HEK293 (cell line): ENCODE data around the gene BACH1.

Source experiments
- CTCF ChIP-seq: fragments of 450-650 bp; formaldehyde crosslinking; IDR thresholded peaks from 2 replicates; pipeline ENCODE4 v1.5.1; 2016; ENCODE audit warnings: missing biosample characterization, missing genetic modification characterization
- MEIS1 ChIP-seq: sonication (generic); formaldehyde crosslinking; IDR thresholded peaks from 2 replicates; pipeline ENCODE4 v1.8.1; 2022; ENCODE audit warnings: missing genetic modification reagents, mild to moderate bottlenecking, borderline replicate concordance
- ZNF274 ChIP-seq, 2 experiments: fragments of 200-500 bp in 1 of 2; fragments of 450-650 bp in 1 of 2; sonication (Bioruptor generic) in 1 of 2; formaldehyde crosslinking in 1 of 2; IDR thresholded peaks; 2 replicates each; pipeline versions ENCODE4 v1.5.1 to v1.6.1; 2014 to 2016; ENCODE audit warnings: borderline replicate concordance in 1 of 2, inconsistent platforms in 1 of 2, low read length in 1 of 2, missing biosample characterization in 1 of 2, missing genetic modification characterization in 1 of 2
- ZNF416 ChIP-seq: fragments of 450-650 bp; formaldehyde crosslinking; IDR thresholded peaks from 2 replicates; pipeline ENCODE4 v1.5.1; 2016; ENCODE audit warnings: missing biosample characterization, missing genetic modification characterization
- ZNF777 ChIP-seq: fragments of 450-650 bp; formaldehyde crosslinking; IDR thresholded peaks from 2 replicates; pipeline ENCODE4 v1.5.1; 2017; ENCODE audit warnings: missing biosample characterization, missing genetic modification characterization, borderline replicate concordance
- TF ChIP-seq, protein P1 (sequence below): fragments of 450-650 bp; formaldehyde crosslinking; IDR thresholded peaks from 2 replicates; pipeline ENCODE4 v1.5.1; 2016; ENCODE audit warnings: missing biosample characterization, missing genetic modification characterization

GRCh38 chr21:29335720-29336119 lies 37.0 kb downstream of the BACH1 start:
- TF ChIP-seq ZNF777 (tag by site-specific recombination) = no peak
- no peak for TF ChIP-seq ZNF416
- peak; percentile 51; the same call in 1 of the 2 replicates for TF ChIP-seq CTCF (tag by site-specific recombination)
- TF ChIP-seq ZNF274 (IDR thresholded peaks at IDR 0.05; ENCODE audit: low read length) = no peak
- no peak for TF ChIP-seq ZNF274 (tag by site-specific recombination; IDR thresholded peaks at IDR 0.05; ENCODE audit: borderline replicate concordance)
- TF ChIP-seq MEIS1 (CRISPR knock-in tag) = no peak
- TF ChIP-seq, protein P1, sequence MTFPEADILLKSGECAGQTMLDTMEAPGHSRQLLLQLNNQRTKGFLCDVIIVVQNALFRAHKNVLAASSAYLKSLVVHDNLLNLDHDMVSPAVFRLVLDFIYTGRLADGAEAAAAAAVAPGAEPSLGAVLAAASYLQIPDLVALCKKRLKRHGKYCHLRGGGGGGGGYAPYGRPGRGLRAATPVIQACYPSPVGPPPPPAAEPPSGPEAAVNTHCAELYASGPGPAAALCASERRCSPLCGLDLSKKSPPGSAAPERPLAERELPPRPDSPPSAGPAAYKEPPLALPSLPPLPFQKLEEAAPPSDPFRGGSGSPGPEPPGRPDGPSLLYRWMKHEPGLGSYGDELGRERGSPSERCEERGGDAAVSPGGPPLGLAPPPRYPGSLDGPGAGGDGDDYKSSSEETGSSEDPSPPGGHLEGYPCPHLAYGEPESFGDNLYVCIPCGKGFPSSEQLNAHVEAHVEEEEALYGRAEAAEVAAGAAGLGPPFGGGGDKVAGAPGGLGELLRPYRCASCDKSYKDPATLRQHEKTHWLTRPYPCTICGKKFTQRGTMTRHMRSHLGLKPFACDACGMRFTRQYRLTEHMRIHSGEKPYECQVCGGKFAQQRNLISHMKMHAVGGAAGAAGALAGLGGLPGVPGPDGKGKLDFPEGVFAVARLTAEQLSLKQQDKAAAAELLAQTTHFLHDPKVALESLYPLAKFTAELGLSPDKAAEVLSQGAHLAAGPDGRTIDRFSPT = no peak
